Skin of body (tissue), 2 donors: ENCODE measurements around the gene TMEM178B. TPM values are rescaled to one million over a fixed set of nuclear protein-coding genes. Genes with fewer than 3 reads are reported as not detected.
"Not testable (repeated sequence)": the region's sequence is repeated elsewhere in the genome, so short reads cannot be mapped to it uniquely, and the experiment has no call there.

Experiments used
- DNase-seq: peaks from one replicate; lab custom pipeline; 2025; lab: John Stamatoyannopoulos, UW
- total RNA-seq: library from RNA; depleted of rRNA; stranded (reverse); fragments of >200 nt; gene quantifications from one replicate; pipeline ENCODE4 v1.2.3, GENCODE V29; 2014

TMEM178B gene
- total RNA-seq, 1 donor from 2014 or later = 0.49 TPM

GRCh38 chr7:141381794-141382427 lies 308.0 kb downstream of the TMEM178B start:
- no peak for DNase-seq

GRCh38 chr7:141383356-141383755 lies 309.5 kb downstream of the TMEM178B start:
- DNase-seq = not testable (repeated sequence)

DNA sequence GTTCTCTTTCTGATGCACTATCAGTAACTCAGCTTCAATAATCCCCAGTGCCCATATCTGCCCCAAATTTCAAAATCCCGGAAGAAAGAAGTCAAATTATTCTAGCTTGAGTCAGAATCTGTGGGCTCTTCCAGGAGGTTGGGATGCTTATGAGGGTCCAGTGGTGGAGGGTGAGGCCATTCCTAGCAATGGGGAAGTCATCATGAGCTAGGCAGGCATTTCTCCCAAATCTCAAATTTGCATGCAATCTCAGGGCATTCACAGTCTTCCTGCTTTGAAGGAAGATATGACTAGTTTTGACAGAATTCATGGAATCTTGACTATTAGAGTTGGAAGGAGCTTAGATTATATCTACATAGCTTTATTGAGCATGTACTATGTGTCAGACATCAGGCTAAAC lies 313.0 kb downstream of the TMEM178B start:
- DNase-seq = no peak

GRCh38 chr7:141387521-141388217 lies 313.8 kb downstream of the TMEM178B start:
- no peak for DNase-seq

GRCh38 chr7:141389140-141389796 lies 315.4 kb downstream of the TMEM178B start:
- DNase-seq = no peak

DNA sequence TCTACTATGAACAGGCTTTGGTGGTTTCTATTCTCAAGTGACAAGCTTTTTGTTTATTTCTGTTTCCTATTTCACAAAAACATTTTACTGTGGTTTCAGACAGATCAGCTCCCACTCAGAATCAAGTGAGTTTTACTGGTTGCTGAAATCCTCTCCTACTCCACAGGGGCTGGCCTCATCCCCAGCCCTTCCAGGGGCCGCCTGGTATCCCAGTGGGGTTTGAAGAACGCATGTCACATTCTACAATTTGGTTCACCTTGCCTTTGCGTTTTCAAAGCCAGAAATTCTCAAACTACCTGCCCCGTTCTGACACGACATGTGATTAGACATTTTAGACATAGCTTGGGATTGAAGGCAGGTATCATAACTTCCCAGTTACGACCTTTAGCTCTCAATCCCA lies 316.5 kb downstream of the TMEM178B start:
- DNase-seq = no peak

GRCh38 chr7:141393056-141393455 lies 319.2 kb downstream of the TMEM178B start:
- no peak for DNase-seq

DNA sequence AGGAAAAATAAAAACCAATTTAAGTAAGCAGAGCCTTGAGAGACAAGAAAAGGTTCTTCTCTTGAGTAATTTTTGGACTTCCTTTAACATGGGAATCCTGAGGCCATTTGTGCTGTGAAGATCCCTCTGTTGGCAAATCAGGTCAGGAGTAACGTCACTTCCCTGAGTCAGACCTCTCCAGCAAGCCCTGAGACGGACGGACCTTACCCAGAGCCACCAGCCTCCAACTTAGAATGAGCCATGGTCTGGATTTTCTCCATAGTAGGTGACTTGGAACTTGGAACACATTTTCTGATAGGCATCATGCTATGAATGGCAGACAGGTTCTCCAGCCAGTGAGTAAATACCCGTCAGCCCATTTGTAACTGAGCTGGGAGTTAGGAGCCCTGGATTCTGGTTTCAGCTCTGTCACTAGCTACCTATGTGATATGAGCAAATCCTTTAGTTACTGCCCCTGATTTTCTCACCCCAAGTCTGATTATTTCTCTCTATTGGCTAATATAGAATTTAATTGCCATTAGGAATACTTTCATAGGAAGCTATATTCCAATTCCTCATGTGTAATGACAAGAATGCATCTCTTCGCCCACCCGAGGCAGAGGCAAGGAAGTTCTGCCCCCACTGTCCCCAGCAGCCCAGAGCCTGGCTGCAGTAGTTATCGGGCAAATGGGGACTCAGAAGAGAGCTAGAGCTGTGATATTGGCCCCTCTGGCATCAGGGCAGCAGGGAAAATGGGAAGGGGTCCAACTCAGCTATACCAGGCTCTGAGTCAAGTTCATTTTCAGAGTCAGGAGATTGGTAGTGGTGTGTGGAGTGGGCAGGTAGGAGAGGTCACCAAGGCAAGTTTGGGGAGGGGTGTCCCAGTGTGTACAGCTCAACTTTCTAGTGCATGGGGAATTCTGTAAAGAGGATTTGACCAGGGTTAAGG lies 323.6 kb downstream of the TMEM178B start:
- no peak for DNase-seq

DNA sequence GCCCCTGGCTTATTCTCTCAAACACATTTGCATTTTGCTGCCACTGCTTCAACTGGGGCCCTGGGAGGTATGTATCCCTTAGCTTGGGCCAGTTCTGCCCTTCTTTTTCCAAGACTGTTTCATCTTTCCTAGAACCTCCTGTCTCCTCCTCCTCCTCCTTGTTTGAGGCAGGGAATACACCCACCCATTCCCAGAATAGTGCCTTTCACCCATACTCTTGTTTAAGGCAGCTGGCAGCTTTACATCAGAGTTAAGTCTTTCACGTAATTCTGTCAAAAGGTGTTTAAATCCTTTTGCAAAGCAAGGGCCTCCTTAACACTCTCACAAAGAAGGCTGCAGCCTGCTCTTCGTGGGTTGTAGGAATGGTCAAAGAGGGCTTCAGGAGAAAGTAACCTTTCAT lies 326.5 kb downstream of the TMEM178B start:
- DNase-seq = no peak

GRCh38 chr7:141402277-141402996 lies 328.6 kb downstream of the TMEM178B start:
- DNase-seq = no peak

GRCh38 chr7:141403846-141404245 lies 330.0 kb downstream of the TMEM178B start:
- not testable (repeated sequence) for DNase-seq

DNA sequence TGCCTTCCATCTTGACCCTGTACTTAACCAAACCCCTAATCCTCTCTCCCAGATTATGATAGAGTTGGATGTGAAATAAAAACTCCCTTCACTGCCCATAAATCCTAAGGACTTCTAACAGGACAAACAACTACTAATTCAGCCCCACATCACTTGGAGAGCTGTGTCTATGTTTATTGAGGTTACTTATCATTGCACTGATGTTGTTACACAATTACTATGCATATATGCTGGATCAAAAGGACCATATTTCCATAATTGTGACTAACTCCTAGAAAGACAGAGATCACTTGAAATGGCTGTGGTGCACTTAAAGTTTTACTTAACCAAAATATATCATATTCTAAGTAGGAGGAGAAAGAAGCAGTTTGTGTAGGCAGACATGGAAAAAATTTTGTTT lies 332.5 kb downstream of the TMEM178B start:
- DNase-seq = no peak

- no peak for DNase-seq
These were observed 334.0 kb downstream of the TMEM178B start for GRCh38 chr7:141407893-141408292.

GRCh38 chr7:141408440-141408839 lies 334.6 kb downstream of the TMEM178B start:
- no peak for DNase-seq

DNA sequence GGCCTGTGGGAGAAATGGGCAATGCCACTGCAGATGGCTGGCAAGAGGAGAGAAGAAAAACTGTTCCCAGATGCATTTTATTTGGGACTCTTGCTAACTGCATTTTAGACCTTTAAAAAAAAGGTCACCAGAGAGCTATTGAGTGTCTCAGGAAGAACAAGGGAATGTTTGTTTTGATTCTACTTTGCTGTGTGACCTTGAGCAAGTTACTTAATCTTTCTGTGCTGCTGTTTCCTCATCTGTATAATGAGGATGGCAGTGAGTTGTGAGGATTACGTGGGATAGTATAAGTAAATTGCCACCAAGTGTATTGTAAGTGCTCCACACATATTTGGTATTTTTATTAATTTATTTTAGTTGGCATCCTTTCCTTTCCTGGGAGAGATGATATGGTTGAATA lies 335.4 kb downstream of the TMEM178B start:
- no peak for DNase-seq

GRCh38 chr7:141409801-141410329 lies 336.0 kb downstream of the TMEM178B start:
- no peak for DNase-seq

DNA sequence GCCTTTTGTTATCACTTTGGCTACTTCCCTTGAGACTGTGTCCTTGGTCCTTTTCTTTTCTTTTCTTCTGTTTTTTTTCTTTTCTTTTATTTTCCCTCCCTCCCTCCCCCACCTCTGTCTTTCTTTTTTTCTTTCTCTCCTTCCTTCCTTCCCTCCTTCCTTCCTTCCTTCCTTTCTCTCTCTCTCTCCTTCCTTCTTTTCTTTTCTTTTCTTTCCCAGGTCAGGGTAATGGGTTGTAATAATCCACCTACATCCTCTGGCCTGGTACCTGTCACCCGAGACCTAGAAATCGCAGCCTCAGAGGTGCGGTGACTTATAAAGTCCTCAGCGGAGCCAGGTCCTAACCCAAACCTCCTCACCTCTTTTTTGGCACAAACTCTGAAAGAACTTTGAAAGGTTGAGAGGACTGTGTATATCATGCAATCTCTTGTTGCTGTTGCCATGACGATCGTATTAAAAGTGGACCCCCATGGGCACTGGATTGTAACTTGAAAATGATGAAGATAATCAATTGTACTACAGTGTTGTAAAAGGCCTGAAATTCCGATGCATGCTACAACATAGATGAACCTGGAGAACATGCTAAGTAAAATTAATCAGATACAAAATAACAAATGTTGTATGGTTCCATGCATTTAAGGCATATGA lies 336.6 kb downstream of the TMEM178B start:
- DNase-seq = no peak

DNA sequence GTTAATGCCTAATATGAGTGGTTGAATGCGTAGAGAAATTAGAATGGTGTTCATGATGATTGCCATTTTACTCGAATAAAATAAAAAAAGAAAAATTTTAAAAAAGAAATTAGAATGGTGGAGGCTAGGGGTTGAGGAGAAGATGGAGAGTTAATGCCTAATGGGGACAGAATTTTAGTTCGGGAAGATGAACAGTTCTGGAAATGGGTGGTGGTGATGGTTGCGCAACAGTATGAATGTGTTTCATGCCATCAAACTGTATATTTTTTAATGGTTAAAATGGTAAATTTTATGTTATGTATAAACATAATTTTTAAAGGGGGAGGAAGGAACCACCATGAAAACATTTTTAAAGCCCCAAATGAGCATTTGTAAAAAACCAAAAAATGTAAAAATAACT lies 337.3 kb downstream of the TMEM178B start:
- no peak for DNase-seq

DNA sequence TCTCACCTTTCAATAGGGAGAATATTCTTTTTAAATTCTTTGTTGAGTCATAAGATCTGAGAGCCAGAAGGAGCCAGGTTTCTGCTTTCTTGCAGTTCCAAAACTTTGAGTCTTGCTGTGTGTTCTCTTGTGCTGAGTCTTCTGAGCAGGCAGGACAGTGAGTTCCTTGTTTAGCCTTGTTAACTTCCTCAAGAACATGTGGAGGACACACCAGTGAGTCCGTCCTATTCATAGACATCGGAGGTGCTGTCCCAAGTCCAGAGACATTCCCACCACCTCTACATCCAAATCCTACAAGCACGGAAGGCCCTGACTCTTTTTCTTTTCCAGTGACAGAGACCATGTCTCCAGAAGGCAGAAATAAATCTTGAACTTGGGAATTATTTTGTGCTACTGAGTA lies 342.1 kb downstream of the TMEM178B start:
- DNase-seq = no peak

DNA sequence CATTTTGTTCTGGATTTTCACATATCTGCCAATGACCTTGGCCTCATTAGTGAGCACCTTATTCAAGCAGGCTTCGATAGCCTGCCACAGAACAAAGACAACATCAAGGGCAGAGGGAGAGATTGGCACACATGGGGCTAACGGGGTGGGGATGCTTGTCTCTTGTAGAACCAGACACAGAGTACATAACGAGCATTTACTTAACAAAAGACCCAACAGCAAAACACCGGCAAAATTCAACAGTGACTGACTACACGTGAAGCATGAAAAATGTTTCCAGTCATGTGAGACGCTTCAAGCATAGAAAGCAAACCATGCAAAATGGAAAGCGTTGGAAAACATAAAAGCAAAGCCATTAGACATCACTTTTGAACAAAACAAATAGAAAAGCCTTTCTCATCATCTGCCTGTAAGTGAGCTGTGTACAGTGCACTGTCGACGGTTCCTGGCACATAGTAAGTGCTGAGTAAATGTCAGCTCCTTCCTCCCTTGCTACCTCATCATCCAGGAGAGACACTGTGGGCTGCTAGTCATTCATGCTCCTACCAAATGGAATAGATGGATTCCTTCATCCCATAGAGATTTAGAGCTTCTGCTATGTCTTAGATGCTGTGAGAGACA lies 342.9 kb downstream of the TMEM178B start:
- DNase-seq = no peak
